PC-9 (cell line): ENCODE measurements around the gene ZNF597. TPM values are rescaled to one million over a fixed set of nuclear protein-coding genes. Genes with fewer than 3 reads are reported as not detected.

ENCODE experiments used
- BruUV-seq: library from RNA; stranded (reverse); fragments of 400-500 nt; replicated peaks from 2 replicates; lab custom pipeline; 2021; lab: Mats Ljungman, UMichigan
- CTCF ChIA-PET: fragments of 300-600 bp; sonication (Branson Sonifier 250); formaldehyde crosslinking; loops from one replicate; lab custom pipeline; 2022; ENCODE audit warnings: antibody characterized with exemption; lab: Charles Lee
- POLR2A ChIA-PET: fragments of 300-600 bp; sonication (Branson Sonifier 250); formaldehyde crosslinking; loops from one replicate; lab custom pipeline; 2022; ENCODE audit warnings: antibody characterized with exemption; ENCODE audit not compliant: unreplicated experiment; lab: Charles Lee
- DNase-seq, 2 experiments: peaks; one replicate each; pipeline versions ENCODE4 v3.0.0 to v3.0.0-alpha.2; 2015 to 2022; ENCODE audit warnings: mixed read lengths in 1 of 2
- H2AFZ ChIP-seq: fragments of 200-600 bp; sonication (generic); 2 replicates; pipeline ENCODE4 v1.8.1; 2017; ENCODE audit warnings: antibody characterized with exemption
- H3F3A ChIP-seq: fragments of 200-600 bp; sonication (generic); 2 replicates; pipeline ENCODE4 v1.8.1; 2017; ENCODE audit warnings: antibody characterized with exemption, mild to moderate bottlenecking, low read depth; ENCODE audit not compliant: insufficient read depth
- H3K27ac ChIP-seq: fragments of 200-600 bp; sonication (generic); 2 replicates; pipeline ENCODE4 v1.6.1; 2016; ENCODE audit warnings: mixed run types
- H3K27me3 ChIP-seq: fragments of 200-600 bp; sonication (generic); 2 replicates; pipeline ENCODE4 v1.6.1; 2016; ENCODE audit warnings: low read depth, mixed run types; ENCODE audit not compliant: insufficient read depth
- H3K36me3 ChIP-seq: fragments of 200-600 bp; sonication (generic); 2 replicates; pipeline ENCODE4 v1.6.1; 2016; ENCODE audit warnings: low read depth, mixed run types
- H3K4me1 ChIP-seq: fragments of 200-600 bp; sonication (generic); replicated peaks from 2 replicates; pipeline ENCODE4 v1.6.1; 2016; ENCODE audit warnings: mixed run types; ENCODE audit not compliant: insufficient read depth
- H3K4me2 ChIP-seq: fragments of 200-600 bp; sonication (generic); 2 replicates; pipeline ENCODE4 v1.6.1; 2017; ENCODE audit warnings: mixed run types
- H3K4me3 ChIP-seq: fragments of 200-600 bp; sonication (generic); 2 replicates; pipeline ENCODE4 v1.6.1; 2016; ENCODE audit warnings: mixed run types
- H3K79me2 ChIP-seq: fragments of 200-600 bp; sonication (generic); 2 replicates; pipeline ENCODE4 v1.6.1; 2017; ENCODE audit warnings: low read depth, mixed run types
- H3K9me2 ChIP-seq: fragments of 200-600 bp; sonication (generic); 2 replicates; pipeline ENCODE4 v1.8.1; 2017; ENCODE audit warnings: mild to moderate bottlenecking; ENCODE audit not compliant: insufficient read depth
- H3K9me3 ChIP-seq: fragments of 200-600 bp; sonication (generic); 2 replicates; pipeline ENCODE4 v1.8.1; 2016; ENCODE audit warnings: low read depth; ENCODE audit not compliant: insufficient read depth
- H4K20me1 ChIP-seq: fragments of 200-600 bp; sonication (generic); 2 replicates; pipeline ENCODE4 v1.8.1; 2017; ENCODE audit not compliant: insufficient read depth
- EZH2 ChIP-seq: fragments of 200-600 bp; sonication (generic); IDR thresholded peaks from 2 replicates; pipeline ENCODE4 v1.8.0; 2017; ENCODE audit warnings: antibody characterized with exemption, low read depth
- intact Hi-C: fragments of 100-400 bp; cut with micrococcal nuclease; formaldehyde crosslinking; loops from one replicate; pipeline ENCODE4 v1.10.0; 2022; ENCODE audit not compliant: unreplicated experiment
- total RNA-seq: library from RNA; stranded (reverse); gene quantifications from 2 replicates; pipeline ENCODE4 v1.2.3, GENCODE V29; 2021
- TF ChIP-seq, protein P1 (sequence below): fragments of 200-600 bp; sonication (generic); conservative IDR thresholded peaks from 2 replicates; pipeline ENCODE4 v1.6.1; 2017; ENCODE audit warnings: mixed run types, antibody characterized with exemption, mild to moderate bottlenecking, moderate library complexity

ZNF597 gene
- total RNA-seq, 1 experiment from 2014 or later: 1.5 TPM

DNA sequence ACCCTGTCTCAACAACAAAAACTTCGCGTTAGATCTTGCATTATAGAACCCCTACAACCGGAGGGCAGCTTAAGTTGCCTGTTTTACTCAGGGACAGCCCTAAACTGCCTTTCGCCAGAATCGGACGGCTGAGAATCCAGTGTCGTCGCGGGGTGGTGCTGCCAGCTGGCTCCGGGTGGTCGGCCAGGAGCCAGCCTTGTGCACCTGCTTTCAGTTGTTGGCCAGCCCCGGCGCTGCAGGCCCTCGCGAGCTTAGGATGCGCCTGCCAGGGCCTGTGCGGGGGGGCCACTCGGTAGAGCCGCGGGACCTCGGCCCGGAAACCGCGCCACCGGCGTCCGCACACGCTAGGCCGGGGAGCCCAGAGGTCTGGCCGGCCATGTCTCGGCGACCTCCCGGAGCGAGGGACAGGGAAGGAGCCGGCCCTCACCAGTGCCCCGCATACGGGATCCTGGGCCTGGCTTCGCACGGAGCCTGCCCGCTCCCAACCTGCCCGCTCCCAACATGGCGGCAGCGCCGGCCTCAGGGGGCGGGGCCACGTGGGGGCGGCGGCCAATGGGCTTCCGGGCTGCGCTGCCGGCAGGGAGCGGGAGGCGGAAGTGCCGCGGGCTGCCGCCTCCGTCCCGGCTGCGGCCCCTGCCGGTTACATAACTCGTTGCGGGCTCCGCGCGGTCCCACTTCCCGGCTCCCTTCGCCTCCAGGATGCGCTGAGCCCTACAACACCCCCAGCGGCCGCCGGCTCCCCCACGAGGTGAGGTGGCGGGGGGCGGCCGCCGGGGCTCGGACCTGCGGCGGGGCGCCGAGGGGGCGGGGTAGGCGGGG is 14.3 kb upstream of the ZNF597 start:
- Histone ChIP-seq H3K4me2 (peak overlapping the region; percentile 98), H3K9me3 (no peaks in the 10 kb centered on the region), H3K9me2 (no peaks in the 10 kb centered on the region), H2AFZ (peak overlapping the region; percentile 88), H3K27ac (peak overlapping the region; percentile 67), H3K4me1 (peaks cover 20% of the 10 kb centered on the region), H3K4me3 (peak overlapping the region; percentile 84), H3K36me3 (no peaks in the 10 kb centered on the region), H3K27me3 (no peaks in the 10 kb centered on the region), H4K20me1 (peaks cover 35% of the 10 kb centered on the region), H3F3A (peaks cover 11% of the 10 kb centered on the region; the same call in 1 of the 2 replicates), H3K79me2 (peaks cover 44% of the 10 kb centered on the region)
- TF ChIP-seq EZH2: no peak
- TF ChIP-seq, protein P1, sequence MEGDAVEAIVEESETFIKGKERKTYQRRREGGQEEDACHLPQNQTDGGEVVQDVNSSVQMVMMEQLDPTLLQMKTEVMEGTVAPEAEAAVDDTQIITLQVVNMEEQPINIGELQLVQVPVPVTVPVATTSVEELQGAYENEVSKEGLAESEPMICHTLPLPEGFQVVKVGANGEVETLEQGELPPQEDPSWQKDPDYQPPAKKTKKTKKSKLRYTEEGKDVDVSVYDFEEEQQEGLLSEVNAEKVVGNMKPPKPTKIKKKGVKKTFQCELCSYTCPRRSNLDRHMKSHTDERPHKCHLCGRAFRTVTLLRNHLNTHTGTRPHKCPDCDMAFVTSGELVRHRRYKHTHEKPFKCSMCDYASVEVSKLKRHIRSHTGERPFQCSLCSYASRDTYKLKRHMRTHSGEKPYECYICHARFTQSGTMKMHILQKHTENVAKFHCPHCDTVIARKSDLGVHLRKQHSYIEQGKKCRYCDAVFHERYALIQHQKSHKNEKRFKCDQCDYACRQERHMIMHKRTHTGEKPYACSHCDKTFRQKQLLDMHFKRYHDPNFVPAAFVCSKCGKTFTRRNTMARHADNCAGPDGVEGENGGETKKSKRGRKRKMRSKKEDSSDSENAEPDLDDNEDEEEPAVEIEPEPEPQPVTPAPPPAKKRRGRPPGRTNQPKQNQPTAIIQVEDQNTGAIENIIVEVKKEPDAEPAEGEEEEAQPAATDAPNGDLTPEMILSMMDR: no peak; the same call in 1 of the 2 replicates
- intact Hi-C loops: loop anchor here (1.0 to 10.0 kb wide), 5 partner anchors 43 to 270 kb away; partner anchors contain the start of genes OR1F1, ZNF174 and ZSCAN32
- POLR2A ChIA-PET: interaction anchor here (0.5 to 0.9 kb wide), 4 partner anchors 9 to 307 kb away, joined by 3 to 8 read pairs (median 3); no protein-coding TSS in a partner anchor
- peak; percentile 68 to 92 for DNase-seq
- CTCF ChIA-PET: no interaction called here
- TSS peak; percentile 82 for BruUV-seq

DNA sequence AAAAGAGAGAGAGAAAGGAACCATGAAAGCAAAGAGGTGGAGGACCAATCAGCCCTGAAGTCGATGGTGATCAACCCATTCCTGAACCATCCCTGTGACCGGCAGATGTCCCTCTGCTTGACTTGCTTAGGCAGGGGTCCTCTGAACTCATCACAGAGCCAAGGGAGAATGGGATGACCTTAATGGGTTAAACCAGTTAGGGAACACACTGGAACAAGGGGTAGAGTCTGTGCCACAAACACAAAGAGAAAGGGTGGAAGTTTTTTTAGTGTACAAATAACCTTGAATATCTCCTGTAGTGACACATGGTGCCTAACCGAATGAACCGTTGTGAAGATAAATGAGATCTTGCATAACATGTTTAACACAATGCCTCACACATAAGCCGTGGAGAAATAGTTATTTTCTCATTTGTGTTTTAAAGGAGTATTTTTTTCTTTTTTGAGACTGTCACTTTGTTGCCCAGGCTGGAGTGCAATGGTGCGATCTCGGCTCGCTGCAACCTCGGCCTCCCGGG is 11.4 kb upstream of the ZNF597 start:
- H3K4me3 ChIP-seq: no peak overlapping the region
- no peaks in the 10 kb centered on the region for H3K36me3 ChIP-seq
- no peaks in the 10 kb centered on the region; the same call in 1 of the 2 replicates for H3K9me3 ChIP-seq
- TF ChIP-seq EZH2: no peak
- no peaks in the 10 kb centered on the region for H3K27me3 ChIP-seq
- no peak overlapping the region for H2AFZ ChIP-seq
- H3K79me2 ChIP-seq: peaks cover 15% of the 10 kb centered on the region
- ChIA-PET CTCF (no interaction called here), POLR2A (no interaction called here)
- H4K20me1 ChIP-seq: peaks cover 10% of the 10 kb centered on the region
- intact Hi-C loops: loop anchor here (5.0 to 10.0 kb wide), 2 partner anchors 90 to 267 kb away; partner anchors contain the start of gene OR1F1
- no peaks in the 10 kb centered on the region for H3K9me2 ChIP-seq
- DNase-seq: no peak
- BruUV-seq: no TSS peak
- H3K27ac ChIP-seq: no peak overlapping the region
- peaks cover 8% of the 10 kb centered on the region; the same call in 1 of the 2 replicates for H3F3A ChIP-seq
- H3K4me1 ChIP-seq: peaks cover 13% of the 10 kb centered on the region
- H3K4me2 ChIP-seq: no peak overlapping the region

DNA sequence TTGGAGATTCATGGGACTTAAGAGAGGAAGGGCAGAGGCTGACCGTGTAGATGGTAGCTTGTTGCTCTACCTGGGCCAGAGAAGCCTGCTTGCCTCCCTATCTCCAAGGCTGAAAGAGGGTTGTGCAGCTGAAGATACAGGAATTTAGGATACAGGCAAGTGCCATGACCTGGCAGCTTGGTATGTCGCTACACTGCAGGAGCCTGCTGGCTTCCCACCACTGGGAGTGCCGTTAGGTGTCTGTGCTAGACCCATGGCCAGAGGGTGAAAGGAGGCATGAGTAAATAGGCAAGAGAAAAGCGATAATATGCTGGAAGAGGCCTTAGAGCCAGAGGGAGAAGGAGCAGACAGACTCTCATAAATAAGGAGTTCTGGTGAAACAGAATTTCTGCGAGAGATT is 10.8 kb upstream of the ZNF597 start:
- no peak overlapping the region for H3K4me2 ChIP-seq
- no peaks in the 10 kb centered on the region for H3K27me3 ChIP-seq
- peaks cover 9% of the 10 kb centered on the region for H3K79me2 ChIP-seq
- no peak overlapping the region for H2AFZ ChIP-seq
- no peak overlapping the region for H3K27ac ChIP-seq
- no peak overlapping the region for H3K4me3 ChIP-seq
- CTCF ChIA-PET: no interaction called here
- POLR2A ChIA-PET: interaction anchor here (0.7 kb wide), 1 partner anchor 203 kb away, joined by 6 read pairs; no protein-coding TSS in a partner anchor
- DNase-seq: peak in 1 of 2 experiments; percentile 58
- no peaks in the 10 kb centered on the region; the same call in 1 of the 2 replicates for H3K9me3 ChIP-seq
- BruUV-seq: no TSS peak
- peaks cover 3% of the 10 kb centered on the region; the same call in 1 of the 2 replicates for H3F3A ChIP-seq
- intact Hi-C loops: loop anchor here (10.0 kb wide), 1 partner anchor 89 kb away; no protein-coding TSS in a partner anchor
- H4K20me1 ChIP-seq: peaks cover 4% of the 10 kb centered on the region; the same call in 1 of the 2 replicates
- peaks cover 7% of the 10 kb centered on the region for H3K4me1 ChIP-seq
- no peaks in the 10 kb centered on the region for H3K36me3 ChIP-seq
- TF ChIP-seq EZH2: no peak
- TF ChIP-seq, protein P1: no peak
- no peaks in the 10 kb centered on the region for H3K9me2 ChIP-seq
